Endothelial cell of umbilical vein (primary cell): ENCODE data around the gene FSTL4. TPM values are rescaled to one million over a fixed set of nuclear protein-coding genes. Genes with fewer than 3 reads are reported as not detected.

ENCODE experiments used
- BruUV-seq: library from RNA; stranded (reverse); fragments of 400-500 nt; replicated peaks from 2 replicates; lab custom pipeline; 2021; lab: Mats Ljungman, UMichigan
- CTCF ChIA-PET: fragments of 300-600, 350-600 bp; sonication (Branson Sonifier 250); formaldehyde crosslinking; loops from one replicate; lab custom pipeline; 2021; ENCODE audit warnings: antibody characterized with exemption, inconsistent platforms; lab: Charles Lee
- POLR2A ChIA-PET: fragments of 300-600, 350-600 bp; sonication (Branson Sonifier 250); formaldehyde crosslinking; loops from one replicate; lab custom pipeline; 2021; ENCODE audit warnings: antibody characterized with exemption, inconsistent platforms; lab: Charles Lee
- DNase-seq: peaks from one replicate; pipeline ENCODE4 v3.0.0-alpha.2; 2011; ENCODE audit warnings: low read depth, low spot score
- FAIRE-seq: peaks from 2 replicates; lab custom pipeline; 2011; peaks lifted over from hg19 to GRCh38; lab: Jason Lieb, UNC
- H2AFZ ChIP-seq: 2 replicates; pipeline ENCODE4 v1.6.0; 2012; ENCODE audit warnings: low read depth, low read length, control low read depth, inconsistent platforms
- H3K27ac ChIP-seq: 2 replicates; pipeline ENCODE4 v1.5.1; 2011; ENCODE audit warnings: low read depth, mild to moderate bottlenecking, control low read depth, low read length, moderate library complexity; ENCODE audit not compliant: insufficient read depth
- H3K27me3 ChIP-seq, 2 experiments: 2 replicates each; pipeline versions ENCODE4 v1.6.0 to v1.6.1; 2011; ENCODE audit warnings: low read length in 2 of 2, mixed read lengths in 1 of 2; ENCODE audit not compliant: control insufficient read depth in 2 of 2, insufficient read depth in 2 of 2
- H3K36me3 ChIP-seq, 2 experiments: 2 replicates in 1 of 2; 3 replicates in 1 of 2; pipeline ENCODE4 v1.5.1; 2011; ENCODE audit warnings: low read length in 2 of 2, mild to moderate bottlenecking in 1 of 2, moderate library complexity in 1 of 2; ENCODE audit not compliant: control insufficient read depth in 2 of 2, insufficient read depth in 2 of 2; ENCODE audit errors: extremely low read depth in 1 of 2
- H3K4me1 ChIP-seq: 3 replicates; pipeline ENCODE4 v1.5.1; 2011; ENCODE audit warnings: mild to moderate bottlenecking, low read length; ENCODE audit not compliant: control insufficient read depth, insufficient read depth; ENCODE audit errors: extremely low read depth
- H3K4me2 ChIP-seq: 2 replicates; pipeline ENCODE4 v1.6.1; 2011; ENCODE audit warnings: low read length, control low read depth, mixed read lengths; ENCODE audit not compliant: insufficient read depth
- H3K4me3 ChIP-seq, 3 experiments: fragments of 200-600 bp in 1 of 3; sonication (generic), shearing (Covaris generic) in 1 of 3; replicated peaks in 1 of 3; 2 replicates each; pipeline ENCODE4 v1.5.1; 2011 to 2016; ENCODE audit warnings: control low read depth in 3 of 3, low read length in 3 of 3, mild to moderate bottlenecking in 2 of 3, inconsistent platforms in 1 of 3, low read depth in 1 of 3, moderate library complexity in 1 of 3; ENCODE audit not compliant: insufficient read depth in 1 of 3
- H3K79me2 ChIP-seq: 2 replicates; pipeline ENCODE4 v1.6.0; 2012; ENCODE audit warnings: low read length, inconsistent platforms; ENCODE audit not compliant: control insufficient read depth, insufficient read depth
- H3K9ac ChIP-seq: replicated peaks from 2 replicates; pipeline ENCODE3; 2011; ENCODE audit warnings: low read length, control low read depth; ENCODE audit not compliant: insufficient read depth; ENCODE audit errors: extremely low read depth
- H3K9me1 ChIP-seq: replicated peaks from 3 replicates; pipeline ENCODE4 v1.6.0; 2011; ENCODE audit warnings: mild to moderate bottlenecking, low read length; ENCODE audit not compliant: control insufficient read depth, insufficient read depth; ENCODE audit errors: extremely low read depth
- H3K9me3 ChIP-seq: replicated peaks from 2 replicates; pipeline ENCODE4 v1.5.1; 2012; ENCODE audit warnings: low read length, inconsistent platforms; ENCODE audit not compliant: control insufficient read depth, insufficient read depth
- H4K20me1 ChIP-seq: replicated peaks from 2 replicates; pipeline ENCODE3; 2011; ENCODE audit warnings: mild to moderate bottlenecking, low read length; ENCODE audit not compliant: control insufficient read depth, insufficient read depth; ENCODE audit errors: extremely low read depth
- EZH2 ChIP-seq: IDR thresholded peaks from 2 replicates; pipeline ENCODE4 v1.6.1; 2012; ENCODE audit warnings: borderline replicate concordance, low read depth, mild to moderate bottlenecking, moderate library complexity, low read length, inconsistent platforms; ENCODE audit not compliant: severe bottlenecking
- FOS ChIP-seq: IDR thresholded peaks from 2 replicates; pipeline ENCODE4 v1.6.1; 2011; ENCODE audit warnings: mild to moderate bottlenecking, low read length, moderate library complexity, borderline replicate concordance; ENCODE audit not compliant: insufficient read depth
- GATA2 ChIP-seq: IDR thresholded peaks from 2 replicates; pipeline ENCODE4 v1.7.0; 2011; ENCODE audit warnings: low read depth, mild to moderate bottlenecking, moderate library complexity, mixed read lengths, low read length; ENCODE audit not compliant: insufficient read length, insufficient read depth
- JUN ChIP-seq: IDR thresholded peaks from 2 replicates; pipeline ENCODE4 v1.6.1; 2011; ENCODE audit warnings: borderline replicate concordance, low read depth; ENCODE audit not compliant: insufficient read length, insufficient read depth
- MAX ChIP-seq: IDR thresholded peaks from 2 replicates; pipeline ENCODE4 v1.6.1; 2011; ENCODE audit not compliant: insufficient read depth, insufficient read length
- MYC ChIP-seq: IDR thresholded peaks from one replicate; pipeline ENCODE4 v1.6.1; 2011; ENCODE audit warnings: mild to moderate bottlenecking, low read depth, low read length
- POLR2A ChIP-seq: IDR thresholded peaks from 2 replicates; pipeline ENCODE4 v1.6.1; 2012; ENCODE audit warnings: low read depth, mild to moderate bottlenecking, control low read depth, low read length
- POLR2AphosphoS5 ChIP-seq: IDR thresholded peaks from 2 replicates; pipeline ENCODE4 v1.6.1; 2012; ENCODE audit warnings: low read depth, mild to moderate bottlenecking, control low read depth, low read length, moderate library complexity; ENCODE audit not compliant: insufficient read depth
- dilution Hi-C: fragments of 300-500 bp; cut with MboI; formaldehyde crosslinking; loops from one replicate; pipeline ENCODE4 v1.15.0; 2019; ENCODE audit warnings: low sequenced_read_pairs; ENCODE audit not compliant: extremely low pct_ligation_motif_present
- intact Hi-C: fragments of 100-400 bp; cut with micrococcal nuclease; formaldehyde crosslinking; loops from one replicate; pipeline ENCODE4 v1.10.0; 2022
- polyA plus RNA-seq, 4 experiments: library from polyadenylated mRNA; depleted of rRNA in 3 of 4; stranded (reverse) in 3 of 4; unstranded in 1 of 4; fragments of >200 nt; gene quantifications; 2 replicates each; pipeline versions ENCODE4 v1.2.1 to v1.2.3, GENCODE V29; 2011 to 2012; ENCODE audit warnings: missing spikeins in 1 of 4
- total RNA-seq: library from RNA; stranded (reverse); gene quantifications from 2 replicates; pipeline ENCODE4 v1.2.3, GENCODE V29; 2021
- TF ChIP-seq, protein P1 (sequence below), 2 donors: IDR thresholded peaks; 1 replicate in 1 of 2; 2 replicates in 1 of 2; pipeline ENCODE4 v1.5.1; 2011; ENCODE audit warnings: low read length in 2 of 2, mild to moderate bottlenecking in 2 of 2, moderate library complexity in 2 of 2, control low read depth in 1 of 2, inconsistent platforms in 1 of 2, low read depth in 1 of 2; ENCODE audit not compliant: insufficient read depth in 1 of 2; ENCODE audit errors: extremely low read depth in 1 of 2

The FSTL4 gene
- total and polyA plus RNA-seq, 2 donors (not counting 3 experiments of a cell fraction or from before 2014, with no cell fraction given): 0.18 TPM; not detected in 1

- peaks cover 17% of the 10 kb centered on the region for H3K4me1 ChIP-seq
- no peak for DNase-seq
- intact Hi-C loops: no loop called here
- CTCF ChIA-PET: interaction anchor here (1.2 to 3.0 kb wide), 2 partner anchors 14 to 32 kb away, joined by 3 to 13 read pairs; no protein-coding TSS in a partner anchor
- no peaks in the 10 kb centered on the region for H3K79me2 ChIP-seq
- H3K4me2 ChIP-seq: no peak overlapping the region
- no peak overlapping the region for H3K4me3 ChIP-seq
- no peak overlapping the region for H3K27ac ChIP-seq
- TF ChIP-seq EZH2: no peak
- no peak for TF ChIP-seq GATA2
- TF ChIP-seq JUN: no peak
- TF ChIP-seq POLR2AphosphoS5: no peak
- TF ChIP-seq MYC: no peak
- no peak for TF ChIP-seq POLR2A
- TF ChIP-seq, protein P1, sequence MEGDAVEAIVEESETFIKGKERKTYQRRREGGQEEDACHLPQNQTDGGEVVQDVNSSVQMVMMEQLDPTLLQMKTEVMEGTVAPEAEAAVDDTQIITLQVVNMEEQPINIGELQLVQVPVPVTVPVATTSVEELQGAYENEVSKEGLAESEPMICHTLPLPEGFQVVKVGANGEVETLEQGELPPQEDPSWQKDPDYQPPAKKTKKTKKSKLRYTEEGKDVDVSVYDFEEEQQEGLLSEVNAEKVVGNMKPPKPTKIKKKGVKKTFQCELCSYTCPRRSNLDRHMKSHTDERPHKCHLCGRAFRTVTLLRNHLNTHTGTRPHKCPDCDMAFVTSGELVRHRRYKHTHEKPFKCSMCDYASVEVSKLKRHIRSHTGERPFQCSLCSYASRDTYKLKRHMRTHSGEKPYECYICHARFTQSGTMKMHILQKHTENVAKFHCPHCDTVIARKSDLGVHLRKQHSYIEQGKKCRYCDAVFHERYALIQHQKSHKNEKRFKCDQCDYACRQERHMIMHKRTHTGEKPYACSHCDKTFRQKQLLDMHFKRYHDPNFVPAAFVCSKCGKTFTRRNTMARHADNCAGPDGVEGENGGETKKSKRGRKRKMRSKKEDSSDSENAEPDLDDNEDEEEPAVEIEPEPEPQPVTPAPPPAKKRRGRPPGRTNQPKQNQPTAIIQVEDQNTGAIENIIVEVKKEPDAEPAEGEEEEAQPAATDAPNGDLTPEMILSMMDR (IDR thresholded peaks at IDR 0.05; ENCODE audit: extremely low read depth in 1 of 2, insufficient read depth in 1 of 2, low read depth in 1 of 2, low read length in 2 of 2): no peak
- no peak for TF ChIP-seq FOS
- no peak for TF ChIP-seq MAX
- POLR2A ChIA-PET: no interaction called here
- no peaks in the 10 kb centered on the region for H4K20me1 ChIP-seq
- dilution Hi-C loops: no loop called here
- BruUV-seq: no TSS peak
- no peaks in the 10 kb centered on the region for H3K36me3 ChIP-seq
- H3K27me3 ChIP-seq: peaks cover 0 to 2% of the 10 kb centered on the region in 2 experiments
- no peaks in the 10 kb centered on the region for H3K9me3 ChIP-seq
- no peak overlapping the region for H2AFZ ChIP-seq
- no peak overlapping the region for H3K9ac ChIP-seq
- no peaks in the 10 kb centered on the region for H3K9me1 ChIP-seq
- FAIRE-seq: no peak
Measured at GRCh38 chr5:133455676-133456075, 156.7 kb downstream of the FSTL4 start.
